ENCODE measurements around the gene S1PR3.

DNA sequence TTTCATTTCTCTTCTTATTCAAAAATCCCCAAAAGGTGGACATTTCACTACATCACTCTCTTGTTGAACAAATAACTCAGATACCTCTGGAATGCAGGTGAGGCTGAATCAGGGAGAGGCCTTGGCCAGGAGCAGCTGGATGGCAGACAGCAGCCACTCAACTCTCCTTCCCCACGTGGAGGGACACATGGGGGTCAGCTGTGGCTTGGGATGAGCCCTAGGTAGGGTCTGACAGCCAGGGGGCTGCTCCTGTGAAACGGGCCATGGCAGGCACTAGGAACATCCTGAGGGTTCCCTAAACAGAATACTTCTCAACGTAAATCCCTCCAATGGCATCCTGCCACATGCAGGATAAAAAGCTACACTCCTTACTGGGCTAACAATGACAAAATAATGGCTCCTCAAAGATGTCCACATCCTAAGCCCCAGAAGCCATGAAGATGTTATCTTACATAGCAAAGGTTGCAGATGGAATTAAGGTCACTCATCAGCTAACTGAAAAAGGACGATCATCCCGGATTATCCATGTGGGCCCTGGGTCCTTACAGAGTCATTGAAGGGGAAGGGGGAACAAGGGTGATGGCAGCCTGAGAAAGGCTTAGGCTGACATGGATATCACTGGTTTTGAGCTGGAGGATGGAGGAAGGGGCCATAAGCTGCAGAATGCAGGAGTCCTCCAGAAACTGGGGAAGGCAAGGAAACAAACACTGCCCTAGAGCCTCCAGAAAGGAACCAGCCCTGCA lies 31.4 kb upstream of the S1PR3 start:
- TF ChIP-seq, protein P1, sequence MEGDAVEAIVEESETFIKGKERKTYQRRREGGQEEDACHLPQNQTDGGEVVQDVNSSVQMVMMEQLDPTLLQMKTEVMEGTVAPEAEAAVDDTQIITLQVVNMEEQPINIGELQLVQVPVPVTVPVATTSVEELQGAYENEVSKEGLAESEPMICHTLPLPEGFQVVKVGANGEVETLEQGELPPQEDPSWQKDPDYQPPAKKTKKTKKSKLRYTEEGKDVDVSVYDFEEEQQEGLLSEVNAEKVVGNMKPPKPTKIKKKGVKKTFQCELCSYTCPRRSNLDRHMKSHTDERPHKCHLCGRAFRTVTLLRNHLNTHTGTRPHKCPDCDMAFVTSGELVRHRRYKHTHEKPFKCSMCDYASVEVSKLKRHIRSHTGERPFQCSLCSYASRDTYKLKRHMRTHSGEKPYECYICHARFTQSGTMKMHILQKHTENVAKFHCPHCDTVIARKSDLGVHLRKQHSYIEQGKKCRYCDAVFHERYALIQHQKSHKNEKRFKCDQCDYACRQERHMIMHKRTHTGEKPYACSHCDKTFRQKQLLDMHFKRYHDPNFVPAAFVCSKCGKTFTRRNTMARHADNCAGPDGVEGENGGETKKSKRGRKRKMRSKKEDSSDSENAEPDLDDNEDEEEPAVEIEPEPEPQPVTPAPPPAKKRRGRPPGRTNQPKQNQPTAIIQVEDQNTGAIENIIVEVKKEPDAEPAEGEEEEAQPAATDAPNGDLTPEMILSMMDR (conservative IDR thresholded peaks at IDR 0.05): no peak
- no peak for TF ChIP-seq EZH2 (IDR thresholded peaks at IDR 0.05; ENCODE audit: low read depth)

All from PC-9 (cell line).